Mesendoderm (in vitro differentiated cells): ENCODE results near the gene COX19.

Experiments used
- DNase-seq: peaks from one replicate; pipeline ENCODE4 v3.0.0; 2013
- H2AK5ac ChIP-seq: 2 replicates; pipeline ENCODE4 v1.6.1; 2013; ENCODE audit warnings: low read length, inconsistent platforms
- H2BK120ac ChIP-seq: 2 replicates; pipeline ENCODE4 v1.6.1; 2013; ENCODE audit warnings: low read depth, mild to moderate bottlenecking, low read length, moderate library complexity, mixed read lengths
- H2BK15ac ChIP-seq: replicated peaks from 2 replicates; pipeline ENCODE4 v1.6.1; 2013; ENCODE audit warnings: low read depth, mild to moderate bottlenecking, moderate library complexity
- H2BK5ac ChIP-seq: 2 replicates; pipeline ENCODE4 v1.6.1; 2013; ENCODE audit warnings: low read length, inconsistent platforms
- H3K18ac ChIP-seq: 2 replicates; pipeline ENCODE4 v1.6.1; 2013; ENCODE audit warnings: mild to moderate bottlenecking, low read length, mixed read lengths
- H3K23ac ChIP-seq: one replicate; pipeline ENCODE4 v1.6.1; 2013; ENCODE audit warnings: low read length
- H3K27ac ChIP-seq: 2 replicates; pipeline ENCODE4 v1.5.1; 2013; ENCODE audit warnings: low read depth, mild to moderate bottlenecking, inconsistent platforms, low read length, moderate library complexity
- H3K27me3 ChIP-seq: 2 replicates; pipeline ENCODE4 v1.6.1; 2013; ENCODE audit warnings: low read length, control low read depth, mild to moderate bottlenecking, inconsistent platforms; ENCODE audit not compliant: insufficient read depth, poor library complexity
- H3K36me3 ChIP-seq: 2 replicates; pipeline ENCODE4 v1.6.1; 2013; ENCODE audit warnings: low read length, inconsistent platforms; ENCODE audit not compliant: control insufficient read depth, insufficient read depth
- H3K4ac ChIP-seq: one replicate; pipeline ENCODE4 v1.6.1; 2013; ENCODE audit warnings: low read depth, mild to moderate bottlenecking, low read length, moderate library complexity
- H3K4me1 ChIP-seq: 2 replicates; pipeline ENCODE4 v1.6.1; 2013; ENCODE audit warnings: low read depth, low read length, inconsistent platforms; ENCODE audit not compliant: control insufficient read depth
- H3K4me2 ChIP-seq: 2 replicates; pipeline ENCODE4 v1.6.1; 2013; ENCODE audit warnings: low read length
- H3K4me3 ChIP-seq: 2 replicates; pipeline ENCODE4 v1.5.1; 2013; ENCODE audit warnings: mild to moderate bottlenecking, low read length
- H3K56ac ChIP-seq: one replicate; pipeline ENCODE4 v1.6.1; 2013; ENCODE audit warnings: low read length
- H3K79me1 ChIP-seq: 2 replicates; pipeline ENCODE4 v1.6.1; 2013; ENCODE audit warnings: low read length, inconsistent platforms
- H3K79me2 ChIP-seq: 2 replicates; pipeline ENCODE4 v1.6.1; 2013; ENCODE audit warnings: mild to moderate bottlenecking, low read length; ENCODE audit not compliant: control insufficient read depth, insufficient read depth
- H3K9ac ChIP-seq: 2 replicates; pipeline ENCODE4 v1.6.1; 2013; ENCODE audit warnings: low read length, inconsistent platforms
- H4K5ac ChIP-seq: one replicate; pipeline ENCODE4 v1.6.1; 2013; ENCODE audit warnings: low read length
- H4K8ac ChIP-seq: one replicate; pipeline ENCODE4 v1.6.1; 2013; ENCODE audit warnings: low read depth, mild to moderate bottlenecking, control low read depth, low read length, moderate library complexity
- WGBS: extraction: QIAGEN DNeasy Blood & Tissue Kit; methylation state at CpG from one replicate; pipeline ENCODE4 v1.1.7; 2013; ENCODE audit warnings: low lambda C conversion rate, missing lambda C conversion rate; ENCODE audit not compliant: insufficient coverage; ENCODE audit errors: extremely low coverage; 5-methylcytosine and 5-hydroxymethylcytosine counted together

COX19 gene

GRCh38 chr7:954330-955238 lies 20.8 kb downstream of the COX19 start, which contains the start of gene ADAP1:
Gene ADAP1 (minus strand): TSS chr7:954680. CDS start chr7:954477, 203 bp downstream.
- Histone ChIP-seq H3K23ac (peak within 1 kb of the TSS; percentile 24), H3K4me3 (no peak within 1 kb of the TSS)
- peak; percentile 29 for DNase-seq

DNA sequence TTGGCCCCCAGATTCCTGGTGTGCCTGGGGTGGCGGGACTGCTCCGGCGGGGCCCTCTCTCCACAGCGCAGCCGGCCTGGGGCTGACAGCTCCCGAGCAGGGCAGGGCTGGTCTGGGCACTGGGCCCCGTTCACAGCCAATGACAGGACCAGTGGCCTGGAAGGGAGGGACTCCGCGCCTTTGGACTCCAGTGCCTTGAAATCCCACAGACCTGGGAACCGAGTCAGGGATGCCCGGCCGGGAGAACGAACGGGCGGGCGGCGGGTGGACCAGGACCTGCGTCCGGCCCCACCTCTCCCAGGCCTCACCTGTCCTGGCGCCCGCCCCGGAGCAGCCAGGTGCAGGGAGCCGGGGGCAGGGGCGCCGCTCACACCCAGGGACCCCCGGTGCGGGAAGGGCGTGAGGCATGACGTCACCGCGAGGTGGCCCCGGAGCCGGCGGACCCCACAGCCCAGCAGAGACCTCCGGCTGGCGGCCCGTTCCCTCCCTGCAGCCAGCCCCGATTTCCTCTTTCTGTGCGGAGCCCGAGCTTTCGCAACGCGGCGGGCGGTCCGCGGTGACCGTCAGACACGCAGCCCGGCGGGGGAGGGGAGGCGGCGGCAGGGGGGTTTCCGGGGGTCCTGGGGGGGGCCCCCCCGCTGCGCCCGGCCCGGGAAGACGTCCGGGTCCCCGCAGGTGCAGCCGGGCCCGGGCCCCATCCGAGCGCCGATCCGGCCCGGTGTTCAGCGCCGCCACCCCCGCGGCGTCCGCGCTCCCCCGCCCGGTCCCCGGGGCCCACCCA lies 21.6 kb downstream of the COX19 start:
- no CpG with 5 or more reads among the region's 78 CpGs for WGBS
- no peak overlapping the region for H3K23ac ChIP-seq

More at GRCh38 chr7:954330-955238, 20.8 kb downstream of the COX19 start, which contains the start of gene ADAP1:
- H3K9ac ChIP-seq = no peak within 1 kb of the TSS
- no peak within 1 kb of the TSS for H2BK5ac ChIP-seq
- H2AK5ac ChIP-seq = no peak within 1 kb of the TSS
- no peak within 1 kb of the TSS for H3K18ac ChIP-seq
- no CpG with 5 or more reads among the region's 115 CpGs for WGBS
- H2BK15ac ChIP-seq = no peak within 1 kb of the TSS
- no peaks in the 10 kb centered on the region for H3K79me2 ChIP-seq
- no peak within 1 kb of the TSS for H3K4ac ChIP-seq
- H4K5ac ChIP-seq = no peak within 1 kb of the TSS
- H3K79me1 ChIP-seq = no peaks in the 10 kb centered on the region
- no peak within 1 kb of the TSS for H2BK120ac ChIP-seq
- H3K4me2 ChIP-seq = peak within 1 kb of the TSS; percentile 22
- no peaks in the 10 kb centered on the region for H3K4me1 ChIP-seq
- H3K56ac ChIP-seq = peak within 1 kb of the TSS; percentile 49
- H3K27ac ChIP-seq = no peak within 1 kb of the TSS
- H3K36me3 ChIP-seq = no peaks in the 10 kb centered on the region
- H4K8ac ChIP-seq = no peak within 1 kb of the TSS
- H3K27me3 ChIP-seq = peaks cover 3% of the 10 kb centered on the region

GRCh38 chr7:952548-953441 lies 22.6 kb downstream of the COX19 start:
- Histone ChIP-seq H3K4me3 (no peak overlapping the region), H3K27ac (no peak overlapping the region), H4K8ac (no peak overlapping the region), H3K4me2 (no peak overlapping the region), H4K5ac (no peak overlapping the region), H3K36me3 (no peaks in the 10 kb centered on the region), H2BK5ac (no peak overlapping the region), H3K4me1 (no peaks in the 10 kb centered on the region), H3K18ac (no peak overlapping the region), H3K27me3 (peaks cover 3% of the 10 kb centered on the region), H2BK120ac (no peak overlapping the region), H3K79me2 (no peaks in the 10 kb centered on the region), H3K23ac (no peak overlapping the region), H3K4ac (no peak overlapping the region), H3K9ac (no peak overlapping the region), H2BK15ac (no peak overlapping the region), H3K56ac (no peak overlapping the region), H3K79me1 (no peaks in the 10 kb centered on the region), H2AK5ac (no peak overlapping the region)
- DNase-seq = no peak
- WGBS = no CpG with 5 or more reads among the region's 20 CpGs

More for the DNA sequence above, 21.6 kb downstream of the COX19 start:
- Histone ChIP-seq H3K27ac (no peak overlapping the region), H3K36me3 (no peaks in the 10 kb centered on the region), H4K5ac (no peak overlapping the region), H4K8ac (no peak overlapping the region), H3K79me1 (no peaks in the 10 kb centered on the region), H3K9ac (no peak overlapping the region), H3K4me3 (no peak overlapping the region), H2BK15ac (no peak overlapping the region), H2AK5ac (no peak overlapping the region), H3K56ac (peak overlapping the region; percentile 5), H3K79me2 (no peaks in the 10 kb centered on the region), H3K4ac (no peak overlapping the region), H3K4me2 (peak overlapping the region; percentile 22), H3K27me3 (peaks cover 3% of the 10 kb centered on the region), H2BK120ac (no peak overlapping the region), H3K18ac (no peak overlapping the region), H3K4me1 (no peaks in the 10 kb centered on the region), H2BK5ac (no peak overlapping the region)
- peak; percentile 58 for DNase-seq

DNA sequence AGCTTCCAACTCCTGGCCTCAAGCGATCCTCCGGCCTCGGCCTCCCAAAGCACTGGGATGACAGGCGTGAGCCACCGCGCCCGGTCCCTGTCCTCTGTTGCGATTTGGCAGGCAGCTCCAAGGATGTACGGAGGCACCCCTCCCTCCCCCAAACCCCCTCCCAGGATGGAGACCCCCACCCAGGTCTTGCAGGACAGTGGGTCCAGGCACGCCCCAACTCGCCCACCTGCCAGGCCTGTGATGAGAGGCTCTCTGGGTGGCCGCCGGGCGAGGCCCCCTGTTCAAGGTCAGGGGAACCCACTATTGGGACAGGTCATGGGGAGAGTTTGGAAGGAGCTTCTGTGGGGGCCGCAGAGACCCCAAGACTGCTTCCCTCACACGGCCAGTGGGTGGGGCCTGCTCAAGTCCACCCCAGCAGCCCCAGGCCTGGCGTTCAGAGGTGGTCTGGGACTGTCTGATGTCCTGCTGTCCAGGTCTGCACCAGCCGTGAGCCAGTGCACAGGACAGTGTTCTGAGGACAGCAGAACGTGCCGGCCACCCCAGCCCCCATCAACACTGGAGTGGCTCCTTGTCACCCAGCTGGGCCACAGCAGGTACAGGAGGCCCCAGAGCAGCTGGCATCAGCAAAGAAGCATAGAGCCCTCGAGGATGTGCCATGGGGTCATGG lies 23.3 kb downstream of the COX19 start:
- no peak overlapping the region for H3K4ac ChIP-seq
- H3K56ac ChIP-seq = no peak overlapping the region
- H4K5ac ChIP-seq = no peak overlapping the region
- H3K79me2 ChIP-seq = no peaks in the 10 kb centered on the region
- H3K79me1 ChIP-seq = no peaks in the 10 kb centered on the region
- H3K4me1 ChIP-seq = no peaks in the 10 kb centered on the region
- no peaks in the 10 kb centered on the region for H3K36me3 ChIP-seq
- no peak overlapping the region for H2AK5ac ChIP-seq
- H4K8ac ChIP-seq = no peak overlapping the region
- no peak overlapping the region for H3K23ac ChIP-seq
- H3K18ac ChIP-seq = no peak overlapping the region
- no peak overlapping the region for H2BK15ac ChIP-seq
- H3K4me3 ChIP-seq = no peak overlapping the region
- no peak overlapping the region for H3K9ac ChIP-seq
- no peak overlapping the region for H2BK5ac ChIP-seq
- WGBS = no CpG with 5 or more reads among the region's 21 CpGs
- H2BK120ac ChIP-seq = no peak overlapping the region
- no peak overlapping the region for H3K4me2 ChIP-seq
- DNase-seq = no peak
- H3K27me3 ChIP-seq = peaks cover 3% of the 10 kb centered on the region
- H3K27ac ChIP-seq = no peak overlapping the region
